SK-N-SH treated with all-trans-retinoic acid at 6 μM for 48 hours (cell line): ENCODE data around the gene EPS8L3.

Experiments
- ATAC-seq: fragments of 200-7000 bp; cut with Tn5 transposase; 3 replicates; pipeline ENCODE4 v1.9.1; 2020; ENCODE audit warnings: mild to moderate bottlenecking, moderate library complexity
- ARNTL ChIP-seq: fragments of 450-650 bp; formaldehyde crosslinking; IDR thresholded peaks from 2 replicates; pipeline ENCODE4 v1.5.0; 2020; ENCODE audit warnings: low read depth, mild to moderate bottlenecking, moderate library complexity, borderline replicate concordance
- CSDC2 ChIP-seq: fragments of 250-450 bp; sonication (Bioruptor Pico); IDR thresholded peaks from 2 replicates; pipeline ENCODE4 v1.5.0; 2020; ENCODE audit warnings: mild to moderate bottlenecking, moderate library complexity
- ESRRG ChIP-seq: fragments of 250-450 bp; sonication (Bioruptor Pico); IDR thresholded peaks from 2 replicates; pipeline ENCODE4 v1.6.1; 2021; ENCODE audit warnings: mild to moderate bottlenecking
- GLIS3 ChIP-seq: fragments of 250-450 bp; sonication (Bioruptor Pico); IDR thresholded peaks from 2 replicates; pipeline ENCODE4 v1.5.0; 2020; ENCODE audit warnings: mild to moderate bottlenecking, moderate library complexity
- ISL1 ChIP-seq: fragments of 250-450 bp; sonication (Bioruptor Pico); IDR thresholded peaks from 2 replicates; pipeline ENCODE4 v2.1.2; 2022; ENCODE audit warnings: mild to moderate bottlenecking, moderate library complexity
- RARB ChIP-seq: fragments of 250-450 bp; sonication (Bioruptor Pico); IDR thresholded peaks from 2 replicates; pipeline ENCODE4 v1.8.0; 2021; ENCODE audit warnings: mild to moderate bottlenecking, moderate library complexity
- SNAI2 ChIP-seq: fragments of 250-450 bp; sonication (Bioruptor Pico); IDR thresholded peaks from 2 replicates; pipeline ENCODE4 v1.5.0; 2020; ENCODE audit warnings: mild to moderate bottlenecking, moderate library complexity
- TOX ChIP-seq: fragments of 250-450 bp; sonication (Bioruptor Pico); IDR thresholded peaks from 2 replicates; pipeline ENCODE4 v1.8.0; 2021; ENCODE audit warnings: mild to moderate bottlenecking, moderate library complexity, borderline replicate concordance
- ZC3H10 ChIP-seq: fragments of 250-450 bp; sonication (Bioruptor Pico); IDR thresholded peaks from 2 replicates; pipeline ENCODE4 v1.5.1; 2021; ENCODE audit warnings: mild to moderate bottlenecking, moderate library complexity
- ZFP3 ChIP-seq: fragments of 250-450 bp; sonication (Bioruptor Pico); IDR thresholded peaks from 2 replicates; pipeline ENCODE4 v1.5.0; 2020; ENCODE audit warnings: mild to moderate bottlenecking, moderate library complexity
- ZFP30 ChIP-seq: fragments of 450-650 bp; formaldehyde crosslinking; IDR thresholded peaks from 2 replicates; pipeline ENCODE4 v1.5.0; 2022; ENCODE audit warnings: mild to moderate bottlenecking, moderate library complexity
- ZNF565 ChIP-seq: fragments of 450-650 bp; formaldehyde crosslinking; conservative IDR thresholded peaks from 2 replicates; pipeline ENCODE4 v1.5.0; 2020; ENCODE audit warnings: low read depth, mild to moderate bottlenecking, moderate library complexity
- ZNF70 ChIP-seq: fragments of 450-650 bp; formaldehyde crosslinking; IDR thresholded peaks from 2 replicates; pipeline ENCODE4 v1.5.0; 2020; ENCODE audit warnings: mild to moderate bottlenecking, moderate library complexity
- ZNF8 ChIP-seq: fragments of 450-650 bp; formaldehyde crosslinking; IDR thresholded peaks from 2 replicates; pipeline ENCODE4 v1.5.0; 2020; ENCODE audit warnings: mild to moderate bottlenecking, moderate library complexity
- TF ChIP-seq, protein P1 (sequence below): fragments of 250-450 bp; sonication (Bioruptor Pico); IDR thresholded peaks from 2 replicates; pipeline ENCODE4 v1.5.0; 2020; ENCODE audit warnings: mild to moderate bottlenecking, moderate library complexity
- TF ChIP-seq, protein P2 (sequence below): fragments of 250-450 bp; sonication (Bioruptor Pico); IDR thresholded peaks from 2 replicates; pipeline ENCODE4 v1.5.1; 2020; ENCODE audit warnings: low read depth, mild to moderate bottlenecking, moderate library complexity
- TF ChIP-seq, protein P3 (sequence below): fragments of 250-450 bp; sonication (Bioruptor Pico); IDR thresholded peaks from 2 replicates; pipeline ENCODE4 v1.8.0; 2021; ENCODE audit warnings: low read depth, mild to moderate bottlenecking, moderate library complexity, borderline replicate concordance

EPS8L3 gene

DNA sequence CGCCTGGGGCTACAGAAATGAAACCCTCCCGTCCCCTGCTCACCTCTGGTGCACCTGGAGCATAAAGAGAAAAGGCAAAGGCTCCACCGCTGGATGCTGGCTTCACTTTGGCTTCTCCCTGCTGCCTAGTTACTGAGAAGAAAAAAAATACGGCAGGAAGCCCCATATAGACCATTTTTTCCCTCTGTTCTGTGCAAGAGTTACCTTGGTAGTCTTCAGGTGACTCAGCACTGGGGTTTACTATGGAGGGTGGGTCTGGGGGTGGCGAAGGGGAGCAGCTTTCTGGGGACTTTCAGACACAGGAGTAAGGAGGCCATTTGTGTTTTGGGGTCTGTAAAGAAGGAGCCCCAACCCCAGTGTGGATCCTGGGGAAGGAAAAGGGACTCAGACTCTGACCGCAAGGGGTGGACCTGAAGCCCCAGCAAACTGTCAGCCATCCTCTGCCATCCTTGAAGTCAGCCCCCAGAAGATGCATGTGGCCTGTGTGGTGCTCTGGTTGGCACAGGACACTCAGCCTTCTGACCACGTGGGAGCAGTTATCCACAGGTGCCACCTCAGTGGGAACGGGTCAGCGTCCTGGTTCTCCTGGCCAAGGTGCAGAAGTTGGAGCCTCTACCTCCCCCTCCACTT is 25.9 kb upstream of the EPS8L3 start:
- no peak for ATAC-seq
- TF ChIP-seq, protein P1, sequence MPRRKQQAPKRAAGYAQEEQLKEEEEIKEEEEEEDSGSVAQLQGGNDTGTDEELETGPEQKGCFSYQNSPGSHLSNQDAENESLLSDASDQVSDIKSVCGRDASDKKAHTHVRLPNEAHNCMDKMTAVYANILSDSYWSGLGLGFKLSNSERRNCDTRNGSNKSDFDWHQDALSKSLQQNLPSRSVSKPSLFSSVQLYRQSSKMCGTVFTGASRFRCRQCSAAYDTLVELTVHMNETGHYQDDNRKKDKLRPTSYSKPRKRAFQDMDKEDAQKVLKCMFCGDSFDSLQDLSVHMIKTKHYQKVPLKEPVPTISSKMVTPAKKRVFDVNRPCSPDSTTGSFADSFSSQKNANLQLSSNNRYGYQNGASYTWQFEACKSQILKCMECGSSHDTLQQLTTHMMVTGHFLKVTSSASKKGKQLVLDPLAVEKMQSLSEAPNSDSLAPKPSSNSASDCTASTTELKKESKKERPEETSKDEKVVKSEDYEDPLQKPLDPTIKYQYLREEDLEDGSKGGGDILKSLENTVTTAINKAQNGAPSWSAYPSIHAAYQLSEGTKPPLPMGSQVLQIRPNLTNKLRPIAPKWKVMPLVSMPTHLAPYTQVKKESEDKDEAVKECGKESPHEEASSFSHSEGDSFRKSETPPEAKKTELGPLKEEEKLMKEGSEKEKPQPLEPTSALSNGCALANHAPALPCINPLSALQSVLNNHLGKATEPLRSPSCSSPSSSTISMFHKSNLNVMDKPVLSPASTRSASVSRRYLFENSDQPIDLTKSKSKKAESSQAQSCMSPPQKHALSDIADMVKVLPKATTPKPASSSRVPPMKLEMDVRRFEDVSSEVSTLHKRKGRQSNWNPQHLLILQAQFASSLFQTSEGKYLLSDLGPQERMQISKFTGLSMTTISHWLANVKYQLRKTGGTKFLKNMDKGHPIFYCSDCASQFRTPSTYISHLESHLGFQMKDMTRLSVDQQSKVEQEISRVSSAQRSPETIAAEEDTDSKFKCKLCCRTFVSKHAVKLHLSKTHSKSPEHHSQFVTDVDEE (CRISPR knock-in tag): no peak
- TF ChIP-seq ZNF8 (no peak), ISL1 (CRISPR knock-in tag) (no peak), ZC3H10 (CRISPR knock-in tag) (no peak), ARNTL (CRISPR knock-in tag) (no peak), RARB (CRISPR knock-in tag) (no peak), ZNF565 (no peak), GLIS3 (no peak), ZNF70 (no peak), ESRRG (CRISPR knock-in tag) (no peak), ZFP30 (CRISPR knock-in tag) (no peak)
- TF ChIP-seq, protein P2, sequence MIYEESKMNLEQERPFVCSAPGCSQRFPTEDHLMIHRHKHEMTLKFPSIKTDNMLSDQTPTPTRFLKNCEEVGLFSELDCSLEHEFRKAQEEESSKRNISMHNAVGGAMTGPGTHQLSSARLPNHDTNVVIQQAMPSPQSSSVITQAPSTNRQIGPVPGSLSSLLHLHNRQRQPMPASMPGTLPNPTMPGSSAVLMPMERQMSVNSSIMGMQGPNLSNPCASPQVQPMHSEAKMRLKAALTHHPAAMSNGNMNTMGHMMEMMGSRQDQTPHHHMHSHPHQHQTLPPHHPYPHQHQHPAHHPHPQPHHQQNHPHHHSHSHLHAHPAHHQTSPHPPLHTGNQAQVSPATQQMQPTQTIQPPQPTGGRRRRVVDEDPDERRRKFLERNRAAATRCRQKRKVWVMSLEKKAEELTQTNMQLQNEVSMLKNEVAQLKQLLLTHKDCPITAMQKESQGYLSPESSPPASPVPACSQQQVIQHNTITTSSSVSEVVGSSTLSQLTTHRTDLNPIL (CRISPR knock-in tag): no peak
- TF ChIP-seq, protein P3, sequence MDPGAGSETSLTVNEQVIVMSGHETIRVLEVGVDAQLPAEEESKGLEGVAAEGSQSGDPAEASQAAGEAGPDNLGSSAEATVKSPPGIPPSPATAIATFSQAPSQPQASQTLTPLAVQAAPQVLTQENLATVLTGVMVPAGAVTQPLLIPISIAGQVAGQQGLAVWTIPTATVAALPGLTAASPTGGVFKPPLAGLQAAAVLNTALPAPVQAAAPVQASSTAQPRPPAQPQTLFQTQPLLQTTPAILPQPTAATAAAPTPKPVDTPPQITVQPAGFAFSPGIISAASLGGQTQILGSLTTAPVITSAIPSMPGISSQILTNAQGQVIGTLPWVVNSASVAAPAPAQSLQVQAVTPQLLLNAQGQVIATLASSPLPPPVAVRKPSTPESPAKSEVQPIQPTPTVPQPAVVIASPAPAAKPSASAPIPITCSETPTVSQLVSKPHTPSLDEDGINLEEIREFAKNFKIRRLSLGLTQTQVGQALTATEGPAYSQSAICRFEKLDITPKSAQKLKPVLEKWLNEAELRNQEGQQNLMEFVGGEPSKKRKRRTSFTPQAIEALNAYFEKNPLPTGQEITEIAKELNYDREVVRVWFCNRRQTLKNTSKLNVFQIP (CRISPR knock-in tag): no peak

DNA sequence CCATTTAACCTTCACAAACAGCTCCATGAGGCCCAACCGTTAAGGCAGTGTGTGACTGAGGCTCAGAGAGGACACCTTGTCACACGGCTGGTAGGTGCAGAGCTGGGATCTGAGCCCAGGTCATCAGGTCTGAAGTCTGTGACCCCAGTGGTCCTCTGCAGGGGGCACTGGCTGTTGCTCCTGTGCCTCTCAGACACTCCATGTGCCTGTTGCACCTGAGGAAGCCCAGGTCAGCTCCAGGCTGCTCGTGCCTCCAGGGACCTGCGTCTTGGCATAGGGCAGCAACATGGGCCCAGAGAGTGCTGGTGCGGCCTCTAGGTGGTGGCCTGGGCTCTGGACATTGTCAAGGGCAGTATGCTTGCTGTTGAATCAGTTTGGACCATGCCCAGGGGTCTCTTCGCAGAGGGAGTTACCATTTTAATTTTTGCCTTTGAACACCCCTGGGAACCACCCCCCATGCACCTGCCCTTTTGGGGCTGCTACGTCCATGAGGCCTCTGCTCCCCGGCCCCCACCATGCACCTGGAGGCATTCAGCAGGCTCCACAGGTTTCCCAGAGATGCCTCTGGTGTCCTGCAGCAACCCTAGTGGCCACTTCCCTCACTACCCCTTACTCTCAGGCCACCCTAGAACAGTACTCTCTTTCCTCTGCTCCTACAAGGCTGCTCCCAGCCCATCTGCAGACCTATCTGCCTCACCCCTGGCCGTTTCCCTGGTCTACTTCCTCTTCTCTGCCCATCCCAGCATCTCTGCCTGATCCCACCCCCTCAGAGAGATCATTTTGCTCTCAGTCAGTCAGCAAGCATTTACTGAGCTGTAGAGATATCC is 25.2 kb upstream of the EPS8L3 start:
- TF ChIP-seq ZFP3 (CRISPR knock-in tag): no peak
- TF ChIP-seq TOX (CRISPR knock-in tag): no peak
- no peak for TF ChIP-seq ZNF70
- TF ChIP-seq, all 23 proteins: peak for 0
- ATAC-seq: peak; percentile 56

DNA sequence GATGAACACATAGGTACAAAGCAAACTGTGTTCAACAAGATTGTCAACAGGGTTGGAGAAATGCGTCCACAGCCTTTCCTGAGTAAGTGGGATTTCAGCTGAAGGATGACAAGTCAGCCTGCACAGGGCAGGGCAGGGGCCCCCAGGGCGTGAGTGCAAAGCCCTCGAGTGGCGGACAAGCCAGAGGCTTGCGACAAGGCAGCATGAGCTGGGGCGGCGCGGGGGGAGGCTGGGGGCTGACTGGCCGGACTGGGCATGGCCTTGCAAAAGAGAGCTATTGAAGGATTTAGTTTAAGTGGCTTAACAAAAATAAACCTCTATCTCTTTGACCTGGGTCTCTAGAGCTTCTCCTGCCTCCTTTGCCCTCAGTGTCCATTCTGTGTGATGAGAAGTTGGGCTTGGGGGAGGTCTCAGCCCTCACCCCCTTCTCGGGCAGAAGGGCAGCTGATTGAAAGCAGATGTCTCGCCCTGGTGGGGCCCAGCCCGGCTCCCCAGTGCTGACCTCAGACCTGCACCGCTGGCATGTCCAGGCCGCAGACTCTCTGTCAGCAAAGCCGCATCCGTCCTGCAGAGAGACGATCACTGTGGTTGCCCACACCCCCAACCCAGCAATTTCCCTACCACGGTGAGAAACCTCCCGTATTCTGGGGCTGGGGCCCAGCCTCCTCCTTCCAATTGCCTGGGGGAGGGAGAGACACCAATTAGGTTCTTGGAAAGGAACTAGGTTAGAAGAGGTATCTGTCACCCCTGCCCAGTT is 24.3 kb upstream of the EPS8L3 start:
- TF ChIP-seq ZFP30 (CRISPR knock-in tag) (no peak), ZNF70 (no peak)
- TF ChIP-seq, protein P3 (CRISPR knock-in tag): no peak

DNA sequence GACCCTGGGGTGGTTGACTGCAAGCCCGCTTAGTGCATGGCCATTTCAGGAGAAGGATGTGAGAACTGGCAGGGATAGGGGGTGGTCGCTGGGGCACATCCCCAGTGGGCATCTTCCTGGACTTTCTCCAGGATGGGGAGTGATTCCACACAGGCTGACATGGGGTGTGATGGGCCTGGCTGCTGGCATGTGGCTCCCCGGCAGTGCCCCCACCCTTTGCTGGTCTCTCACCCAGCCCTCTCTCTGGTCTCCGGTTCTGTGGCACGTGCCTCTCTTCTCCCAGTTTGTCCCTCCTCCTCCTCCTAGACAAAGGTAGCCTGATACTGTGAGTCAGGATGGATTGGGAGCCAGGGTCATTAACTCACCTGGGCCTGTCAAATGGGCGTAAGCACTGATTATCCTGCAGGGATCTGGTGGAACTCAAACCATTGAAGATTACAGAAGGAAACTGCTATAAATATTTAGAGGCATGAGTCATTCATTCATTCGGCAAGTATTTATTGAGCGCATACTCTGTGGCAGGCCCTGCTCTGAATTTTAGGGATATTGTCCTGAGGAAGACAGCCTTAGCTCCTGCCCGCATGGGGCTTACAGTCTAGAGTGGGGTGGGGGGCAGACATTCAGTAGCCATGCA is 23.6 kb upstream of the EPS8L3 start:
- ATAC-seq: no peak
- TF ChIP-seq ZNF70: no peak
- TF ChIP-seq, protein P2 (CRISPR knock-in tag): no peak
- no peak for TF ChIP-seq ZC3H10 (CRISPR knock-in tag)
- TF ChIP-seq CSDC2 (CRISPR knock-in tag): no peak
- TF ChIP-seq SNAI2: no peak
- no peak for TF ChIP-seq RARB (CRISPR knock-in tag)
- TF ChIP-seq ZNF8: no peak
- TF ChIP-seq, all 23 proteins: peak for 0

More for the DNA sequence above, 24.3 kb upstream of the EPS8L3 start:
- no peak for ATAC-seq
